Neural cell (in vitro differentiated cells): ENCODE measurements around the gene SMPX. TPM values are rescaled to one million over a fixed set of nuclear protein-coding genes. Genes with fewer than 3 reads are reported as not detected.

Source experiments
- H2AFZ ChIP-seq: fragments of 200-600, 300-800 bp; sonication (generic), shearing (Covaris generic); 2 replicates; pipeline ENCODE4 v1.6.0; 2014; ENCODE audit warnings: low read depth, mild to moderate bottlenecking, antibody characterized with exemption, low read length, moderate library complexity
- H3F3A ChIP-seq: fragments of 200-600 bp; shearing (Covaris generic); 2 replicates; pipeline ENCODE4 v1.6.1; 2016; ENCODE audit warnings: mild to moderate bottlenecking, moderate library complexity, mixed read lengths, antibody characterized with exemption, low read length; ENCODE audit not compliant: insufficient read depth, poor library complexity, severe bottlenecking
- H3K27ac ChIP-seq: fragments of 200-600, 300-800 bp; sonication (generic), shearing (Covaris generic); 2 replicates; pipeline ENCODE4 v1.5.1; 2014; ENCODE audit warnings: mild to moderate bottlenecking, low read length, moderate library complexity
- H3K27me3 ChIP-seq: fragments of 300-800, 200-600 bp; sonication (generic), shearing (Covaris generic); 2 replicates; pipeline ENCODE4 v1.6.0; 2014; ENCODE audit warnings: mild to moderate bottlenecking, low read depth, low read length, moderate library complexity; ENCODE audit not compliant: insufficient read depth
- H3K36me3 ChIP-seq: fragments of 300-800, 200-600 bp; sonication (generic), shearing (Covaris generic); 2 replicates; pipeline ENCODE4 v1.5.1; 2014; ENCODE audit warnings: mild to moderate bottlenecking, antibody characterized with exemption, low read length, moderate library complexity; ENCODE audit not compliant: insufficient read depth
- H3K4me2 ChIP-seq: fragments of 300-800, 200-600 bp; sonication (generic), shearing (Covaris generic); 2 replicates; pipeline ENCODE4 v1.6.0; 2014; ENCODE audit warnings: mild to moderate bottlenecking, low read length
- H3K4me3 ChIP-seq: fragments of 300-800, 200-600 bp; sonication (generic), shearing (Covaris generic); 2 replicates; pipeline ENCODE4 v1.5.1; 2014; ENCODE audit warnings: mild to moderate bottlenecking, low read length, moderate library complexity
- H3K79me2 ChIP-seq: fragments of 200-600 bp; shearing (Covaris generic); replicated peaks from 2 replicates; pipeline ENCODE4 v1.6.0; 2014; ENCODE audit warnings: mild to moderate bottlenecking, low read length, moderate library complexity; ENCODE audit not compliant: insufficient read depth
- H3K9ac ChIP-seq: fragments of 300-800, 200-600 bp; sonication (generic), shearing (Covaris generic); 2 replicates; pipeline ENCODE4 v1.6.1; 2016; ENCODE audit warnings: mild to moderate bottlenecking, low read length, mixed read lengths
- H3K9me2 ChIP-seq: fragments of 200-600 bp; shearing (Covaris generic); 2 replicates; pipeline ENCODE4 v1.6.1; 2016; ENCODE audit warnings: mild to moderate bottlenecking, low read length, mixed read lengths; ENCODE audit not compliant: insufficient read depth
- H3K9me3 ChIP-seq: fragments of 200-600, 300-800 bp; sonication (generic), shearing (Covaris generic); 2 replicates; pipeline ENCODE4 v1.6.1; 2016; ENCODE audit warnings: mild to moderate bottlenecking, mixed run types, low read length, moderate library complexity, mixed read lengths
- H4K20me1 ChIP-seq: fragments of 200-600 bp; shearing (Covaris generic); 2 replicates; pipeline ENCODE4 v1.6.1; 2016; ENCODE audit warnings: mild to moderate bottlenecking, mixed run types; ENCODE audit not compliant: insufficient read depth
- CTCF ChIP-seq: fragments of 450-650 bp; IDR thresholded peaks from 2 replicates; pipeline ENCODE4 v1.5.1; 2014; ENCODE audit warnings: antibody characterized with exemption, mild to moderate bottlenecking, moderate library complexity; ENCODE audit not compliant: poor library complexity, severe bottlenecking
- EP300 ChIP-seq: fragments of 450-650 bp; conservative IDR thresholded peaks from 2 replicates; pipeline ENCODE4 v1.6.1; 2014; ENCODE audit warnings: antibody characterized with exemption, mild to moderate bottlenecking, moderate library complexity; ENCODE audit not compliant: poor library complexity, severe bottlenecking
- EZH2 ChIP-seq: fragments of 200-600, 300-800 bp; shearing (Covaris generic), sonication (generic); IDR thresholded peaks from 2 replicates; pipeline ENCODE4 v1.6.1; 2014; ENCODE audit warnings: antibody characterized with exemption, low read length, borderline replicate concordance, mild to moderate bottlenecking; ENCODE audit not compliant: insufficient read depth, poor library complexity, severe bottlenecking
- MXI1 ChIP-seq: fragments of 450-650 bp; conservative IDR thresholded peaks from 2 replicates; pipeline ENCODE4 v1.6.1; 2014; ENCODE audit warnings: antibody characterized with exemption, mild to moderate bottlenecking; ENCODE audit not compliant: poor library complexity, severe bottlenecking
- POLR2AphosphoS5 ChIP-seq: IDR thresholded peaks from 2 replicates; pipeline ENCODE4 v1.6.1; 2012
- RAD21 ChIP-seq: fragments of 450-650 bp; conservative IDR thresholded peaks from 2 replicates; pipeline ENCODE4 v1.6.1; 2014; ENCODE audit warnings: antibody characterized with exemption, mild to moderate bottlenecking, moderate library complexity
- SMC3 ChIP-seq: fragments of 450-650 bp; conservative IDR thresholded peaks from 2 replicates; pipeline ENCODE4 v1.6.1; 2014; ENCODE audit warnings: antibody characterized with exemption, mild to moderate bottlenecking, moderate library complexity; ENCODE audit not compliant: poor library complexity
- TAF1 ChIP-seq: IDR thresholded peaks from 2 replicates; pipeline ENCODE4 v1.6.1; 2012; ENCODE audit warnings: low read depth
- polyA plus RNA-seq: library from polyadenylated mRNA; depleted of rRNA; stranded (reverse); fragments of >200 nt; gene quantifications from 2 replicates; pipeline ENCODE4 v1.2.3, GENCODE V29; 2014
- TF ChIP-seq, protein P1 (sequence below): IDR thresholded peaks from 2 replicates; pipeline ENCODE4 v1.6.1; 2012; ENCODE audit warnings: borderline replicate concordance

SMPX gene
- polyA plus RNA-seq, 1 donor from 2014 or later = 0.53 TPM

- H3K4me2 ChIP-seq = no peak overlapping the region
- H3K9ac ChIP-seq = no peak overlapping the region
- no peak overlapping the region for H3K27ac ChIP-seq
- H3K27me3 ChIP-seq = no peaks in the 10 kb centered on the region
- H2AFZ ChIP-seq = no peak overlapping the region
- no peaks in the 10 kb centered on the region for H3K36me3 ChIP-seq
- H4K20me1 ChIP-seq = no peaks in the 10 kb centered on the region
- H3K9me3 ChIP-seq = no peaks in the 10 kb centered on the region
- H3K9me2 ChIP-seq = no peaks in the 10 kb centered on the region
- no peak overlapping the region for H3K4me3 ChIP-seq
- TF ChIP-seq TAF1 = no peak
- TF ChIP-seq SMC3 = no peak
- TF ChIP-seq EZH2 = no peak
- no peaks in the 10 kb centered on the region for H3K79me2 ChIP-seq
- no peaks in the 10 kb centered on the region for H3F3A ChIP-seq
These were observed 79.8 kb downstream of the SMPX start for GRCh38 chrX:21678048-21678612.

GRCh38 chrX:21675931-21676330 is 82.0 kb downstream of the SMPX start:
- no peak overlapping the region for H3K27ac ChIP-seq
- H3F3A ChIP-seq = no peaks in the 10 kb centered on the region
- H3K27me3 ChIP-seq = no peaks in the 10 kb centered on the region
- no peaks in the 10 kb centered on the region for H4K20me1 ChIP-seq
- H3K4me3 ChIP-seq = no peak overlapping the region
- H3K9me3 ChIP-seq = no peaks in the 10 kb centered on the region
- TF ChIP-seq RAD21 (no peak), EZH2 (no peak), SMC3 (no peak), POLR2AphosphoS5 (no peak), EP300 (no peak), MXI1 (no peak), CTCF (no peak), TAF1 (no peak)
- TF ChIP-seq, protein P1, sequence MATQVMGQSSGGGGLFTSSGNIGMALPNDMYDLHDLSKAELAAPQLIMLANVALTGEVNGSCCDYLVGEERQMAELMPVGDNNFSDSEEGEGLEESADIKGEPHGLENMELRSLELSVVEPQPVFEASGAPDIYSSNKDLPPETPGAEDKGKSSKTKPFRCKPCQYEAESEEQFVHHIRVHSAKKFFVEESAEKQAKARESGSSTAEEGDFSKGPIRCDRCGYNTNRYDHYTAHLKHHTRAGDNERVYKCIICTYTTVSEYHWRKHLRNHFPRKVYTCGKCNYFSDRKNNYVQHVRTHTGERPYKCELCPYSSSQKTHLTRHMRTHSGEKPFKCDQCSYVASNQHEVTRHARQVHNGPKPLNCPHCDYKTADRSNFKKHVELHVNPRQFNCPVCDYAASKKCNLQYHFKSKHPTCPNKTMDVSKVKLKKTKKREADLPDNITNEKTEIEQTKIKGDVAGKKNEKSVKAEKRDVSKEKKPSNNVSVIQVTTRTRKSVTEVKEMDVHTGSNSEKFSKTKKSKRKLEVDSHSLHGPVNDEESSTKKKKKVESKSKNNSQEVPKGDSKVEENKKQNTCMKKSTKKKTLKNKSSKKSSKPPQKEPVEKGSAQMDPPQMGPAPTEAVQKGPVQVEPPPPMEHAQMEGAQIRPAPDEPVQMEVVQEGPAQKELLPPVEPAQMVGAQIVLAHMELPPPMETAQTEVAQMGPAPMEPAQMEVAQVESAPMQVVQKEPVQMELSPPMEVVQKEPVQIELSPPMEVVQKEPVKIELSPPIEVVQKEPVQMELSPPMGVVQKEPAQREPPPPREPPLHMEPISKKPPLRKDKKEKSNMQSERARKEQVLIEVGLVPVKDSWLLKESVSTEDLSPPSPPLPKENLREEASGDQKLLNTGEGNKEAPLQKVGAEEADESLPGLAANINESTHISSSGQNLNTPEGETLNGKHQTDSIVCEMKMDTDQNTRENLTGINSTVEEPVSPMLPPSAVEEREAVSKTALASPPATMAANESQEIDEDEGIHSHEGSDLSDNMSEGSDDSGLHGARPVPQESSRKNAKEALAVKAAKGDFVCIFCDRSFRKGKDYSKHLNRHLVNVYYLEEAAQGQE = no peak
- no peaks in the 10 kb centered on the region for H3K9me2 ChIP-seq
- H3K36me3 ChIP-seq = no peaks in the 10 kb centered on the region
- H3K4me2 ChIP-seq = no peak overlapping the region
- no peaks in the 10 kb centered on the region for H3K79me2 ChIP-seq
- H2AFZ ChIP-seq = no peak overlapping the region
- H3K9ac ChIP-seq = no peak overlapping the region
